BE2C (cell line): Measurements from ENCODE around the gene ANXA2R.
"Not testable (repeated sequence)": the region's sequence is repeated elsewhere in the genome, so short reads cannot be mapped to it uniquely, and the experiment has no call there.

ENCODE experiments used
- DNase-seq: peaks from one replicate; pipeline ENCODE4 v3.0.0-alpha.2; 2020
- H3K27me3 ChIP-seq: fragments of 250-450 bp; sonication (Bioruptor Pico); 2 replicates; pipeline ENCODE4 v1.5.1; 2020; ENCODE audit warnings: mild to moderate bottlenecking
- H3K36me3 ChIP-seq: fragments of 250-450 bp; sonication (Bioruptor Pico); 2 replicates; pipeline ENCODE4 v1.5.1; 2020; ENCODE audit warnings: mild to moderate bottlenecking
- H3K4me1 ChIP-seq: fragments of 250-450 bp; sonication (Bioruptor Pico); 2 replicates; pipeline ENCODE4 v1.5.1; 2020
- H3K4me3 ChIP-seq: 2 replicates; pipeline ENCODE4 v1.5.1; 2011; ENCODE audit warnings: low read depth, low read length
- H3K9me3 ChIP-seq: fragments of 250-450 bp; sonication (Bioruptor Pico); 2 replicates; pipeline ENCODE4 v1.5.1; 2020
- CTCF ChIP-seq: IDR thresholded peaks from 2 replicates; pipeline ENCODE4 v1.5.1; 2012; ENCODE audit warnings: mild to moderate bottlenecking, low read depth, low read length

ANXA2R gene

GRCh38 chr5:43066799-43067741 is 27.0 kb upstream of the ANXA2R start:
- Histone ChIP-seq H3K4me3 (peak overlapping the region; percentile 91), H3K4me1 (no peaks in the 10 kb centered on the region; the same call in 1 of the 2 replicates), H3K9me3 (no peaks in the 10 kb centered on the region), H3K27me3 (no peaks in the 10 kb centered on the region), H3K36me3 (peaks cover 6% of the 10 kb centered on the region)
- DNase-seq: peak; percentile 83
- no peak for TF ChIP-seq CTCF

- Histone ChIP-seq H3K9me3 (no peaks in the 10 kb centered on the region), H3K36me3 (peaks cover 4% of the 10 kb centered on the region), H3K4me3 (peak overlapping the region; percentile 91), H3K4me1 (no peaks in the 10 kb centered on the region; the same call in 1 of the 2 replicates), H3K27me3 (no peaks in the 10 kb centered on the region)
- TF ChIP-seq CTCF: no peak
- DNase-seq: peak; percentile 74
These were observed 26.1 kb upstream of the ANXA2R start for GRCh38 chr5:43065948-43066798.

GRCh38 chr5:43065387-43065947 is 25.3 kb upstream of the ANXA2R start:
- no peak for TF ChIP-seq CTCF
- H3K4me1 ChIP-seq: no peaks in the 10 kb centered on the region; the same call in 1 of the 2 replicates
- no peak for DNase-seq
- peak overlapping the region; percentile 91 for H3K4me3 ChIP-seq
- H3K36me3 ChIP-seq: no peaks in the 10 kb centered on the region
- no peaks in the 10 kb centered on the region for H3K27me3 ChIP-seq
- H3K9me3 ChIP-seq: no peaks in the 10 kb centered on the region

- H3K9me3 ChIP-seq: no peaks in the 10 kb centered on the region
- TF ChIP-seq CTCF: no peak
- no peaks in the 10 kb centered on the region for H3K27me3 ChIP-seq
- no peak overlapping the region for H3K4me3 ChIP-seq
- H3K4me1 ChIP-seq: no peaks in the 10 kb centered on the region; the same call in 1 of the 2 replicates
- no peak for DNase-seq
- H3K36me3 ChIP-seq: no peaks in the 10 kb centered on the region
These were observed 23.6 kb upstream of the ANXA2R start for GRCh38 chr5:43063721-43064171.

GRCh38 chr5:43061352-43062075 is 21.4 kb upstream of the ANXA2R start:
- Histone ChIP-seq H3K27me3 (no peaks in the 10 kb centered on the region), H3K4me3 (no peak overlapping the region), H3K4me1 (no peaks in the 10 kb centered on the region), H3K36me3 (no peaks in the 10 kb centered on the region), H3K9me3 (no peaks in the 10 kb centered on the region)
- no peak for DNase-seq
- no peak for TF ChIP-seq CTCF

- H3K4me3 ChIP-seq, DNase-seq, H3K4me1 ChIP-seq, H3K9me3 ChIP-seq, H3K27me3 ChIP-seq, H3K36me3 ChIP-seq: not testable (repeated sequence)
These were observed 19.9 kb upstream of the ANXA2R start for GRCh38 chr5:43060020-43060419.

GRCh38 chr5:43055098-43055497 is 15.0 kb upstream of the ANXA2R start:
- H3K9me3 ChIP-seq, H3K4me3 ChIP-seq, DNase-seq, H3K36me3 ChIP-seq, H3K27me3 ChIP-seq, H3K4me1 ChIP-seq: not testable (repeated sequence)
